Measurements from ENCODE around the gene DPH6. TPM values are rescaled to one million over a fixed set of nuclear protein-coding genes. Genes with fewer than 3 reads are reported as not detected.

Gene DPH6
- total RNA-seq, 1 experiment from 2014 or later: 25.7 TPM

GRCh38 chr15:35545316-35545823 lies 595 bp downstream of the DPH6 start:
- Histone ChIP-seq H3K9me3 (ENCODE audit: low read depth, low read length, poor library complexity, severe bottlenecking) (no peaks in the 10 kb centered on the region), H3K4me3 (ENCODE audit: low read depth, low read length, poor library complexity, severe bottlenecking) (peak overlapping the region; percentile 64), H3K36me3 (ENCODE audit: insufficient read depth, low read length, poor library complexity, severe bottlenecking) (no peaks in the 10 kb centered on the region), H3K27me3 (replicated peaks; ENCODE audit: insufficient read depth, low read depth, low read length, poor library complexity) (no peaks in the 10 kb centered on the region), H3K4me1 (ENCODE audit: insufficient read depth, low read length, poor library complexity, severe bottlenecking) (peaks cover 8% of the 10 kb centered on the region), H3K27ac (ENCODE audit: low read depth, low read length, poor library complexity, severe bottlenecking) (peak overlapping the region; percentile 98)
- intact Hi-C loops (cut with micrococcal nuclease; ENCODE audit: unreplicated experiment): no loop called here
- DNase-seq (ENCODE audit: low spot score): peak; percentile 62
- ChIA-PET CTCF (interaction anchor here (1.1 kb wide), 1 partner anchor 207 kb away, joined by 3 read pairs; no protein-coding TSS in a partner anchor), POLR2A (ENCODE audit: low non-redundant PET) (no interaction called here)
- TSS peak; percentile 74 for BruUV-seq (replicated peaks)
- TF ChIP-seq EZH2 (IDR thresholded peaks at IDR 0.05; ENCODE audit: borderline replicate concordance, low read depth, low read length, poor library complexity, severe bottlenecking) (no peak), CTCF (conservative IDR thresholded peaks at IDR 0.05; ENCODE audit: low read depth, low read length) (no peak)

- no TSS peak for BruUV-seq (replicated peaks)
- POLR2A ChIA-PET (ENCODE audit: low non-redundant PET): no interaction called here
- no peak for DNase-seq (ENCODE audit: low spot score)
- no peaks in the 10 kb centered on the region for H3K27me3 ChIP-seq (replicated peaks; ENCODE audit: insufficient read depth, low read depth, low read length, poor library complexity)
- intact Hi-C loops (cut with micrococcal nuclease; ENCODE audit: unreplicated experiment): no loop called here
- H3K4me1 ChIP-seq (ENCODE audit: insufficient read depth, low read length, poor library complexity, severe bottlenecking): no peaks in the 10 kb centered on the region
- H3K27ac ChIP-seq (ENCODE audit: low read depth, low read length, poor library complexity, severe bottlenecking): no peak overlapping the region
- no peak overlapping the region for H3K4me3 ChIP-seq (ENCODE audit: low read depth, low read length, poor library complexity, severe bottlenecking)
- TF ChIP-seq EZH2 (IDR thresholded peaks at IDR 0.05; ENCODE audit: borderline replicate concordance, low read depth, low read length, poor library complexity, severe bottlenecking) (no peak), CTCF (conservative IDR thresholded peaks at IDR 0.05; ENCODE audit: low read depth, low read length) (no peak)
- CTCF ChIA-PET: no interaction called here
- H3K9me3 ChIP-seq (ENCODE audit: low read depth, low read length, poor library complexity, severe bottlenecking): no peaks in the 10 kb centered on the region
- H3K36me3 ChIP-seq (ENCODE audit: insufficient read depth, low read length, poor library complexity, severe bottlenecking): no peaks in the 10 kb centered on the region
Observed at GRCh38 chr15:35540885-35541284, 5.1 kb downstream of the DPH6 start.

- CTCF ChIA-PET: no interaction called here
- POLR2A ChIA-PET (ENCODE audit: low non-redundant PET): no interaction called here
- no peak for DNase-seq (ENCODE audit: low spot score)
Observed at GRCh38 chr15:35540021-35540420, 5.9 kb downstream of the DPH6 start.

More at GRCh38 chr15:35540021-35540420, 5.9 kb downstream of the DPH6 start:
- TF ChIP-seq CTCF (conservative IDR thresholded peaks at IDR 0.05; ENCODE audit: low read depth, low read length) (no peak), EZH2 (IDR thresholded peaks at IDR 0.05; ENCODE audit: borderline replicate concordance, low read depth, low read length, poor library complexity, severe bottlenecking) (no peak)
- no peaks in the 10 kb centered on the region for H3K36me3 ChIP-seq (ENCODE audit: insufficient read depth, low read length, poor library complexity, severe bottlenecking)
- H3K4me3 ChIP-seq (ENCODE audit: low read depth, low read length, poor library complexity, severe bottlenecking): no peak overlapping the region
- no peaks in the 10 kb centered on the region for H3K9me3 ChIP-seq (ENCODE audit: low read depth, low read length, poor library complexity, severe bottlenecking)
- no peak overlapping the region for H3K27ac ChIP-seq (ENCODE audit: low read depth, low read length, poor library complexity, severe bottlenecking)
- no TSS peak for BruUV-seq (replicated peaks)
- no peaks in the 10 kb centered on the region for H3K27me3 ChIP-seq (replicated peaks; ENCODE audit: insufficient read depth, low read depth, low read length, poor library complexity)
- H3K4me1 ChIP-seq (ENCODE audit: insufficient read depth, low read length, poor library complexity, severe bottlenecking): no peaks in the 10 kb centered on the region
- intact Hi-C loops (cut with micrococcal nuclease; ENCODE audit: unreplicated experiment): no loop called here

Measured in A673 (cell line).